COLO668 (cell line): ENCODE data around the gene PNPLA7.
"Not testable (repeated sequence)": the region's sequence is repeated elsewhere in the genome, so short reads cannot be mapped to it uniquely, and the experiment has no call there.

Experiments
- DNase-seq: peaks from one replicate; lab custom pipeline; 2025; ENCODE audit not compliant: unreplicated experiment; lab: John Stamatoyannopoulos, UW

Gene PNPLA7

DNA sequence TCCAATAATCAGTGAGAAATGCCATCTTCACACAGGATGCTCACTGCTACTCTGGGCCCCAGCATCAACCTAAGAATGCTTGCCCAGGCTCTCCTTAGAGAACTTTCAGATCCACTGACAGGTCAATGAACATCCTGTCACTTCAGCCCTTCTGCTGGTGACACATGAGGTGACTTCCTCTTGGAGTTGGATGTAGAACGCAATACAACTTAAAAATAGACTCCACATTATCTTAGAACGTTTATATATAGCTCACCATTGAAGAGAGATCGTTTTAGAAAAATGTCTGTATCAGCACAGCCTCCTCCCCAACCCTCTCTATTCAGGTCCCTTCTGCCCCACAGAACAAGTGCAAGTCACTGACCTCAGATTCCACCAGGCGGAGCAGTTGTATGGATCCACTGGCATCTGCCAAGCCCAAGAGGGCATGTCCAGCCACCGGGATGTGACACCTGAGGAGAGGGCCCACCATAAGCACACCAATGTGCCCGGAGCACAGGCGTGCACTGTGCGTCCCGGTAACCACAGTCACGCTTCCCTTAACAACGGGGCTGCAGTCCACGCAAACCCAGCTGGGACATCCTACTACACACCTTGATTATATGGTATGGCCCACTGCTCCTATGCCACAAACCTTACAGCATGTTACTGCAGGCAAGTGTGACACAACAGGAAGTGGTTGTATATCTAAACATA lies 25.7 kb upstream of the PNPLA7 start:
- no peak for DNase-seq

DNA sequence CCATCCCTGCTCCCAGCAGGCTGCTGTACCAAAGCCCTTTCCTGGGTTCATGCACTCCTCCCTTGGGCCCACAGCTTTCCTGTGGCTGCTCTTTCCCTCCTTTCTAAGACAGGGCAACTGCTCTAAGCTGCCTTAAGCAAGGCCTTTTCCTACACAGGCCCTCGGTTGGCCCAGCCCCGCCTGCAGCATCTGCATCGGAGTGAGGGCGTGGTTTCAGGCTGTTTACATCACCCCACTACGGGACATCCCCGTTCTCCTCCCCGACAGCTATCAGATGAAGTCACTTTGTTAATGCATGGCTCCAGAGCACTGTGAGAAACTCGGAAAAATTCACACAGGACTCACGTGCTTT lies 25.1 kb upstream of the PNPLA7 start:
- DNase-seq: no peak

DNA sequence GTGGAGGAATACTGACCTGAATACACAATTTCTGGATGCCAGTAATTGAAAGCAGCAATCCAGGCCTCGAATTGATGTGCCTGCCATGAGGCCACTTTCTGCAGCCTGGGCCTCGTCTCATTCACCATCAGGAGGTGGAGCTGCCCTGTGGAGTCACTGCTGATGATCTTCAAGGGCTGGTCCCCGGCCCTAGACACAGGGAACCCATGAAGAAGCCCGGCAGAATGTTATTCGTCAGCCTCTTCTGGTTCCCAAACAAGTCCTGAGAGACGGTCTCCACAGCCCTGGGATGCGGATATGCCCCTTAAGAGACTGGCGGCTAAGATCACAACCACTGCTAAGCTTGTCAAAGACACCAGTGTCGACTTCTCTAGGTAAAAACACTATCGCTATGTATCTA lies 24.0 kb upstream of the PNPLA7 start:
- no peak for DNase-seq

DNA sequence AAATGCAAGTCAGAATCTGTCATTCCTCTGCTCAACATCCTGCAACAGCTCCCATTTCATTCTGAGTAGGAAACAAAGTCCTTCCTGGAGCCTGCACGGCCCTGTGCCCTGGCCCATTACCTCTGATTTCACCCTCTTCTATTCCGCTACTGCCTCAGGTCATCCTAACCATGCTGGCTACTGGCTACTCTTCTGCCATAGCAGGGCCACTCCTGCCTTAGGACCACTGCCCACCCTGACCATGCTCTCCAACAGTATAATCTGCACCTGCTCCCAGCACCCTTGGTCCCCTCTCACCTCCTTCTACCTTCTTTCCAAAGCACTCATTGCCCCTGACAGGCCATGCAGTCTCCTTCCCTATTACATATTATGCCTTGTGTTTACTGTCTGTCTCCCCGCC lies 20.4 kb upstream of the PNPLA7 start:
- DNase-seq: no peak

DNA sequence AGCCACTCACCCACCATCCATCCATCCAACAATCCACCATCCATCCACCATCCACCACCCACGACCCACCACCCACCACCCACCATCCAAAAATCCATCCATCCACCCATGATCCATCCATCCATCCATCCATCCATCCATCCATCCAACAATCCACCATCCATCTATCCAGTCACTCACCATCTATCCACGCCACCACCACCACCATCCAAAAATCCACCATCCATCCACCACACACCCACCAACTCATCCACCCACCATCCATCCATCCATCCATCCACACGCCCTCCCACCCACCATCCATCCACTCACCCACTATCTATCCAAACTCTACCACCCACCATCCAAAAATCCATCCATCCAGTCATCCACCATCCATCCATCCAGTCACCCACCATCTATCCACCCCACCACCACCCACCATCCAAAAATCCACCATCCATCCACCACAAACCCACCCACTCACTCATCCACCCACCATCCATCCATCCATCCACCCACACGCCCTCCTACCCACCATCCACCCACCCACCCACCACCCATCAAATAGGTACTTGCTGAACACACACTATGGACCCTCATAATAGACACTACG lies 19.5 kb upstream of the PNPLA7 start:
- DNase-seq: no peak

DNA sequence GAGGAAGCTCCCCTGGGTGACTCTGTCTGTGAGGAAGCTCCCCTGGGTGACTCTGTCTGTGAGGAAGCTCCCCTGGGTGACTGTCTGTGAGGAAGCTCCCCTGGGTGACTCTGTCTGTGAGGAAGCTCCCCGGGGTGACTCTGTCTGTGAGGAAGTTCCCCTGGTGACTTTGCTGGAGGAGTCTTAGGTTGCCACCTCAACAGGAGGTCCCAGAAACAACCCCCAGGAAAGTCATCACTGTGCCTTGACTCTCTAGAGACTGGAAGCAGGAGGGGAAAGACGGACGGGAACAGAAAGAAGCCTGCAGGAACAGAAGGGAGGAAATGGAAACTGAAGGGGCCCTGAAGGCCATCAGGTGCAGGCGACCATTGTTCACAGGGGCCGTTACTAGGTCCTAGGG lies 18.2 kb upstream of the PNPLA7 start:
- not testable (repeated sequence) for DNase-seq

DNA sequence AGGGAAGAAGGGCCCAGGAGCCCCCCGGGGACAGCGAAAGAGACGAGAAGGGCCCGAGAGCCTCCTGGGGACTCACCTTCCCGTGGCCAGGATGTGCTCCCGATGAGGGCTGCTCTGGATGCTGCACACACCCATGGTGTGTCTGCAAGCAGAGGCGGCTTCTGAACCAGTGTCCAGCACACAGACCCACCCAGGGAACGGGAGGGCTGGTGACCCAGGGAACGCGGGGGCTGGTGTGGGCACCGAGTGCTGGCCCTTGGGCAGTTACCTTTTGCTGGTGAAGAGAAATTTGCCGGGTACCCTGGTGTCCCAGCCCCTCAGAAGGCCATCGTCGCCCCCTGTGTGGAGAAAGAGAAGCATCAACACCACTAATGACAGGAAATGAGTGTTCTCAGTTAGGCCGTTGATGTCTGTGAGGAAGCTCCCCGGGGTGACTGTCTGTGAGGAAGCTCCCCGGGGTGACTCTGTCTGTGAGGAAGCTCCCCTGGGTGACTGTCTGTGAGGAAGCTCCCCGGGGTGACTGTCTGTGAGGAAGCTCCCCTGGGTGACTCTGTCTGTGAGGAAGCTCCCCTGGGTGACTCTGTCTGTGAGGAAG lies 14.7 kb upstream of the PNPLA7 start:
- no peak for DNase-seq

DNA sequence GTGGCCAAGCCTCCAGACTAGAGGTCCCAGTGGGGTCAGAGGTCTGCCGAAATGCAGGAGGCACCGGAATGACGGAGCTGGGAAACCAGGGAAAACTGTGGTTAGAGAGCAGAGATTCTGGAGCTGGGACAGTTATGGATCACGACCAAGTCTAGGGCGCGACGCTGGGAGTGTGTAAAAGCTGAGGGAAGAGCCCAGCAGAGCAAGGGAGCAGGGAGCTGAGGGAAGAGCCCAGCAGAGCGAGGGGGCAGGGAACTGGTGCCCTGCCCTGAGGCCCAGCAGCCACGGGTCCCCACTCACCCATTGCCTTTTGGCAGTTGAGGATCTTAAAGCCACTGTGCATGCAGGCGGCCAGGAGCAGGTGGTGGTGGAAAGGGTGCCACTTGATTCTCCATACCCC lies 13.9 kb upstream of the PNPLA7 start:
- no peak for DNase-seq

DNA sequence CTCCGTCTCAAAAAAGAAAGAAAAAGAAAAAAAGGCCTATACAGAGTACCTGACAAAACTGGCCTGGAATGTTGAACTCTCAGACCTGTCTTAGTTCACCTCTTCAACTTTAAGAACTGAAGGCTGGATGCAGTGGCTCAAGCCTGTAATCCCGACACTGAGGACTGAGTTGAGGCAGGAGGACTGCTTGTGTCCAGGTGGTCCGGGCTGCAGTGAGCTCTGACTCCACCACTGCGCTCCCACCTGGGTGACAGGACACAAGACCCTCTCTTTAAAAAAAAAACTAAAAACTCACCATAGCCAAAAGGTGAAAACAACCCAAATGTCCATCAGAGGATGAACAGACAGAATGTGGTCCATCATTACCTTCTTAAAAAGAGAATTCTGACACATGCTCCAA lies 7.9 kb upstream of the PNPLA7 start:
- DNase-seq: no peak

DNA sequence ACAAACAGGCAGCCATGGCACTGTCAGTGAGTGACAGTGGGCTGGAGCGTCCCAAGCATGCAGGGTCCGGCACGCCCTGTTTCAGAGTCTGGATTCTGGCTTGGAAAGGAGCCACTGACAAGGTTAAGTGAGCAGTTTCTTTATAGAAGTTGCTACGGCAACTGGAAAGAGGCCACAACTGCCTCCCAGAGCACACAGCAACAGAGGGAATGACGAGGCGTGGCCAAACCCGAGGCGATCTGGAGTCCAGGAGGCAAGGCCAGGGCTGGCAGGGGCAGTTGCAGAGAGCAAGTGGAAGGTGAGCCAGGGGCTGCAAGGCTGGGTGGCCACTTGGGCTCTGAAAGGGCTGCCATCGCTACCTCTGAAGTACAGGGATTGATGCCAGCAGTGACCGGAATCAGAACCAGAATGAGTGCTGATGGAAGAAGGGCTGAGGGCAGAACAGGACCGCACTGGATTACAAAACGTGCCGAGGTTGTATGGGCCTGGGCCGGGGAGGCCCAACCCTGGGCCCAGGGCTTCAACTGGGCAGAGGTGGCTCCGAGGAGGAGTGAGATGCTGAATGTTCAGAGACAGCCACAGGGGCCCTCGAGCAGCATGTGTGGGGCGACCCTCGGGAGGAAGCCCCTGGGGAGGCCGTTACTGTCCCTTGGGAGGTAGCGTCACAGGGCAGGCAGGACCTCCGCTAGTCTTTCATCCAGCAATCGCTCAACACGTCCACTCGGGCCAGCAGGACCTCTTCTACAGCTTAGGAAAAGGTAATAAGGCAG lies 6.1 kb upstream of the PNPLA7 start:
- DNase-seq: no peak

DNA sequence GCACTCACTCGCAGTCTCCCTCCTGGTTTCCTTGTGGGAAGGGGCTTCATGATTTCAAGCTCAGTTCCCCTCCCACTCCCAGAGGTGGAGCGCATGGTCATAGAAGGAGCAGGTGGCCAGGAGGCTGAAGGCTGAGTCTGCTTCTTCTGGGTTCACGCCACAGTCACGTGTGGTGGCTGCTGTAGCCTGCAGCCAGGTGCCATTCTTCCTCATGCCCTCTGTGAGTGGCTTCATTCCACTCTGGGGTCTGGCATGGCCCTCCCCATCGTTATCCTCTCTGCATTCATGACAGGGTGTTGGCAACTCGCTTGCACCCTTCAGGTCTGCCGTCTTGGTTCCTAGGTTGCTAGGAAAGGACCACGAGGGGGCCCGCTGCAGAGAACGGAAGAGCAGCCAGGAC lies 5.0 kb upstream of the PNPLA7 start:
- no peak for DNase-seq

DNA sequence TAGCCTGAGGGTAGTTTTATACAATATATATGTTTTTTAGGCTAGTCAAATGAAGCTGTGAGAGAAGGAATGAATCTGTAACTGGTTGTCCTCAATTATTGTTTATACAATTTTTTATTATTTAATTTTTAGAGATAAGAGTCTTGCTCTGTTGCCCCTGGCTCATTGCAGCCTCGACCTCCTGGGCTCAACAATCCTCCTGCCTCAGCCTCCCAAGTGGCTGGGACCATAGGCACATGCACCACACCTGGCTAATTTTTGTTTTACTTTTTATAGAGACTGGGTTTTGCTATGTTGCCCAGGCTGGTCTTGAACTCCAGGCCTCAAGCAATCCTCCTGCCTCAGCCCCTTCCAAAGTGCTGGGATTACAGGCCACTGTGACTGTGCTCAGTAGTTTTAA lies 4.1 kb upstream of the PNPLA7 start:
- DNase-seq: no peak

DNA sequence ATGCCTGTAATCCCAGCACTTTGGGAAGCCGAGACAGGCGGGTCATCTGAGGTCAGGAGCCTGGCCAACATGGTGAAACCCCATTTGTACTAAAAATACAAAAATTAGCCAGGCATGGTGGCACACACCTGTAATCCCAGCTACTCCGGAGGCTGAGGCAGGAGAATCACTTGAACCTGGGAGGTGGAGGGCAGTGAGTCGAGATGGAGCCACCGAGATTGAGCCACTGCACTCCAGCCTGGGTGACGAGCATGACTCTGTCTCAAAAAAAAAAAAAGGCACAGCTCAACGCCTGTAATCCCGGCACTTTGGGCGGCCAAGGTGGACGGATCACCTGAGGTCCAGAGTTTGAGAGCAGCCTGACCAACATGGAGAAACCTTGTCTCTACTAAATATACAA lies 3.5 kb upstream of the PNPLA7 start:
- not testable (repeated sequence) for DNase-seq

DNA sequence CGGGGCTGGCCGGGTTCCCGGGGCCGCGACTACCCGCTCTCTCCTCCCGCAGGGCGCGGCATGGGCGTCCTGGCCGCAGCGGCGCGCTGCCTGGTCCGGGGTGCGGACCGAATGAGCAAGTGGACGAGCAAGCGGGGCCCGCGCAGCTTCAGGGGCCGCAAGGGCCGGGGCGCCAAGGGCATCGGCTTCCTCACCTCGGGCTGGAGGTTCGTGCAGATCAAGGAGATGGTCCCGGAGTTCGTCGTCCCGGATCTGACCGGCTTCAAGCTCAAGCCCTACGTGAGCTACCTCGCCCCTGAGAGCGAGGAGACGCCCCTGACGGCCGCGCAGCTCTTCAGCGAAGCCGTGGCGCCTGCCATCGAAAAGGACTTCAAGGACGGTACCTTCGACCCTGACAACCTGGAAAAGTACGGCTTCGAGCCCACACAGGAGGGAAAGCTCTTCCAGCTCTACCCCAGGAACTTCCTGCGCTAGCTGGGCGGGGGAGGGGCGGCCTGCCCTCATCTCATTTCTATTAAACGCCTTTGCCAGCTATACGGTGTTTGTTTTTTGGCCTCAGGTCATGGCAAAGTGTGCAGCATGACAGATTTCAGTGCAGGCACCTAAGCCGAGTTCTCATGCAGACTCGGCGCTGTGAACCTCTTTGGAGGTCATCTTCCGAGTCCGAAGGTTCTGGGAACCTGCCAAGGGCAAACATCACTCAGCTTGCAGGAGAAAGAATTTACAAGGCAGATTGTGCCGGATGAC lies 2.0 kb upstream of the PNPLA7 start:
- peak; percentile 59 for DNase-seq

DNA sequence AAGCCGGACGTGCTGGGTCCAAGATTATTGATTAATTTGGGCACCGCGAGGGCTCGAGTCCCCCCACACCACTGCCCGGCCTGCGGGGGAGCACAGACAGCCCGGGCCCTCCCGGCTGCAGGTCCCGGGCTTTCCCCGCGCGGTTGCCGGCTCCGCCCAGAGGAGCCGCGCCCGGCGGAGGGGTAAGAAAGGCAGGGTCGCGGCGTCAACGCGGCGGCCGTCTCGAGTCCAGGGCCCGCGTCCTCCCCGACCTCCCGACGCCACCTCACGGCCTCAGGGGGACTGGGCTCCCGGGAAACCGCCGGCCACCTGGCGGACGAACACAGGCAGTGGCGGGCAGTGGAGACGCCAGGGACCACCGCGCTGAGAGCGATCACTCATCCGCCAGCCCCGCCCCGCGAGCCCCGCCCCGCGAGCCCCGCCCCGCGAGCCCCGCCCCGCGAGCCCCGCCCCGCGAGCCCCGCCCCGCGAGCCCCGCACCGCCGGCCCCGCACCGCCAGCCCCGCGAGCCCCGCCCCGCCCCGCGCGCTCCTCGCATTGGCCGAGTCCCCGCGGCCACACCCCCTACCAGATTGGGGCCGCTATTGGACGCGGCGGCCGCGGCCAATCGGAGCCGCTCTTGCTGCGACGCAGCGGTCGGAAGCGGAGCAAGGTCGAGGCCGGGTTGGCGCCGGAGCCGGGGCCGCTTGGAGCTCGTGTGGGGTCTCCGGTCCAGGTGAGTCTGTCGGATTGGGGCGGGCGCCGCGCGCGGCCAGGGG lies 1.2 kb upstream of the PNPLA7 start, which contains the start of gene MRPL41:
Gene MRPL41, plus strand, starts transcription at position 616 of the 758 bp plus-strand sequence. CDS start 203 bp downstream, outside the sequence.
- DNase-seq: peak; percentile 96

DNA sequence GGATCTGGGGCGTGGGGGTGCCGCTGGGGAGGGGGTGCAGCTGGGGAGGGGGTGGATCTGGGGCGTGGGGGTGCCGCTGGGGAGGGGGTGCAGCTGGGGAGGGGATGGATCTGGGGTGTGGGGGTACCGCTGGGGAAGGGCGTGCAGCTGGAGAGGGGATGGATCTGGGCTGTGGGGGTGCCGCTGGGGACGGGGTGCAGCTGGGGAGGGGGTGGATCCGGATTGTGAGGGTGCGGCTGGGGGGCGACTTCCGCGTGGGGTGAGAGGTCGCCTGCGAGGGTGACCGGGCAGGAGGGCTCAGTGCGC lies 709 bp upstream of the PNPLA7 start:
- DNase-seq: not testable (repeated sequence)

DNA sequence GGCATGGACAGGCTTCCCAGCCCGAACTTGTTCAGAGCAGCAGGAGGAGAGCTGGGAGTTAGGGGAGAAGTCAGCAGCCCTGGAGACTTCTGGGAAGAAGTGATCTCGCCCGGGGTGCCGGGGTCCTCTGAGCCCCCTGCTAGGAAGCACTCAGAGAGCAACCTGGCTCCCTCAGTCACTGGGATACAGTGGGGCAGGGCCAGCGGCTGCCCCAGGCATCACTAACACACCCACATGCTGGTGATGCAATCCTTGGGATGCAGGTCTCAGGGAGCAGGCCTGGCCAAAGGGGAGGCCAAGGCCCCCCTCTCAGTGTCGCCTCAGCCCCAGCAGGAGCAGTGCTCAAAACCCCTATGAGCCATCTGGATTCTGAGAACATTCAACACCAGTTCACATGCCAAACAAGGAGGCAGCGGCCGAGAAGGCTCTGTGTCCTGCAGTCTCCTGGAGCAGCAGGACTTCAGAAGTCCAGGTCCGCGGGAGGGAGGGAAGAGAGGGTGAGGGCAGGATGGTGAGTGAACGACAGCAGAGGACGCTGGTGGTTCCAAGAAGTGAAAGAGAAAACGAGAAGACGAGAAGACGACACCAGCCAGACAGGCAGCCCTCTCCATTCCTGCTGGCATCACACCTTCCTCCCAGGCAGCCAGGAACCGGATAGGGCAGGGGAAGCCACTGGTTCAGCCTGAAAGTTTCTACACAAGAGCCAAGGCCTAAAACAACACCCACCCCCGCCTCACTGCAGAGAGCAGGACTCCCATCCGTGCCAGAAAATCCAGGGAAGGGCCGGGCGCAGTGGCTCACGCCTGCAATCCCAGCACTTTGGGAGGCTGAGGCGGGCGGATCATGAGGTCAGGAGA lies 2.3 kb downstream of the PNPLA7 start:
- DNase-seq: no peak

DNA sequence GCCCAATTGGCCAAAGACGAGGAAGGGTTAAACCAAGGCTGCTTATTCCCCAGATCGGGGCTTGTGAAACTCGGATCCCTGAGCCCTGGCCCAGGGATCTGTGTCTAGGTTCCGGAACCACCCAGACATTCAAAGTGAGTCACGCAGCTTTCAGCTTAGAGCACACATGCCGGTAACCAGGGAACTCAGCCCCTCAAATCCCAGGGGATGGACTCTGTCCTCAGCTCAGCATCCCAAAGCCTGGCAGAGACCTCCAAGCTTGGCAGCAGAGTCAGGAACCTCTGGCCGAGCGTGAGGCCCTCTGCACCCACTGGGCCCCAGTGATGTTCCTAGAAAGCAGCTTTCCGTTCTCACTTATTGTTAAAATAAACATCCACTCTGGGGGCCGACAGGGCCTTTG lies 5.1 kb downstream of the PNPLA7 start:
- no peak for DNase-seq

DNA sequence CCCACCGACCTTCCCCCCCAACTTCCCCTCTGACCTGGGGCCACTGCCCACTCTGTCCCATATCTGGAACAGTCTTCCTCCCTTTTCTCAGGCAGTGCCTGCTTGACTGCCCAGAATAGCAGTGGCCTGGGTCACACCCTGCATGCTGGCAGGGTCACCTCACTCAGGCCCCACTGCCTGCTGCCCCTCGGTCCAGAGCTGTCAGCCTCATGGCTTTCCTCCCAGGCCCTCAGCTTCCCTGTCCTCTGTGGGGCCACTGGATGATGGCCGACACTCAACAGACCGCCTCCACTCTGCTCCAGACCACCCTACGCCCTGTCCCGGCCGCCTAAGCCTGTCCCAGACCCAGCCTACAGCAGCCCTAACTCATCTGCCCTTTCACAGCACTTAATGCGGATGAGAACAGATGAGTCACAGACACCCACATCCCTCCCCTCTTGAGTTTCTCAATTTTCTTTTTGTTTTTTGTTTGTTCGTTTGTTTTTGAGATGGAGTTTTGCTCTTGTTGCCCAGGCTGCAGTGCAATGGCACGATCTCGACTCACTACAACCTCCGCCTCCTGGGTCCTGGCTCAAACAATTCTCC lies 5.9 kb downstream of the PNPLA7 start:
- no peak for DNase-seq
